Measurements from ENCODE around the gene ACOT7.

GRCh38 chr1:6384962-6385361, 8.6 kb downstream of the ACOT7 start:
- TF ChIP-seq, protein P1, sequence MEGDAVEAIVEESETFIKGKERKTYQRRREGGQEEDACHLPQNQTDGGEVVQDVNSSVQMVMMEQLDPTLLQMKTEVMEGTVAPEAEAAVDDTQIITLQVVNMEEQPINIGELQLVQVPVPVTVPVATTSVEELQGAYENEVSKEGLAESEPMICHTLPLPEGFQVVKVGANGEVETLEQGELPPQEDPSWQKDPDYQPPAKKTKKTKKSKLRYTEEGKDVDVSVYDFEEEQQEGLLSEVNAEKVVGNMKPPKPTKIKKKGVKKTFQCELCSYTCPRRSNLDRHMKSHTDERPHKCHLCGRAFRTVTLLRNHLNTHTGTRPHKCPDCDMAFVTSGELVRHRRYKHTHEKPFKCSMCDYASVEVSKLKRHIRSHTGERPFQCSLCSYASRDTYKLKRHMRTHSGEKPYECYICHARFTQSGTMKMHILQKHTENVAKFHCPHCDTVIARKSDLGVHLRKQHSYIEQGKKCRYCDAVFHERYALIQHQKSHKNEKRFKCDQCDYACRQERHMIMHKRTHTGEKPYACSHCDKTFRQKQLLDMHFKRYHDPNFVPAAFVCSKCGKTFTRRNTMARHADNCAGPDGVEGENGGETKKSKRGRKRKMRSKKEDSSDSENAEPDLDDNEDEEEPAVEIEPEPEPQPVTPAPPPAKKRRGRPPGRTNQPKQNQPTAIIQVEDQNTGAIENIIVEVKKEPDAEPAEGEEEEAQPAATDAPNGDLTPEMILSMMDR (IDR thresholded peaks at IDR 0.05) = no peak
- TF ChIP-seq TCF7L2 (IDR thresholded peaks at IDR 0.05; ENCODE audit: low read depth, low read length) = no peak
- no peak for TF ChIP-seq POLR2AphosphoS5 (IDR thresholded peaks at IDR 0.05; ENCODE audit: low read depth, low read length)
- TF ChIP-seq SIN3A (IDR thresholded peaks at IDR 0.05; ENCODE audit: borderline replicate concordance, insufficient read depth, low read depth, low read length) = no peak
- TF ChIP-seq, protein P2, sequence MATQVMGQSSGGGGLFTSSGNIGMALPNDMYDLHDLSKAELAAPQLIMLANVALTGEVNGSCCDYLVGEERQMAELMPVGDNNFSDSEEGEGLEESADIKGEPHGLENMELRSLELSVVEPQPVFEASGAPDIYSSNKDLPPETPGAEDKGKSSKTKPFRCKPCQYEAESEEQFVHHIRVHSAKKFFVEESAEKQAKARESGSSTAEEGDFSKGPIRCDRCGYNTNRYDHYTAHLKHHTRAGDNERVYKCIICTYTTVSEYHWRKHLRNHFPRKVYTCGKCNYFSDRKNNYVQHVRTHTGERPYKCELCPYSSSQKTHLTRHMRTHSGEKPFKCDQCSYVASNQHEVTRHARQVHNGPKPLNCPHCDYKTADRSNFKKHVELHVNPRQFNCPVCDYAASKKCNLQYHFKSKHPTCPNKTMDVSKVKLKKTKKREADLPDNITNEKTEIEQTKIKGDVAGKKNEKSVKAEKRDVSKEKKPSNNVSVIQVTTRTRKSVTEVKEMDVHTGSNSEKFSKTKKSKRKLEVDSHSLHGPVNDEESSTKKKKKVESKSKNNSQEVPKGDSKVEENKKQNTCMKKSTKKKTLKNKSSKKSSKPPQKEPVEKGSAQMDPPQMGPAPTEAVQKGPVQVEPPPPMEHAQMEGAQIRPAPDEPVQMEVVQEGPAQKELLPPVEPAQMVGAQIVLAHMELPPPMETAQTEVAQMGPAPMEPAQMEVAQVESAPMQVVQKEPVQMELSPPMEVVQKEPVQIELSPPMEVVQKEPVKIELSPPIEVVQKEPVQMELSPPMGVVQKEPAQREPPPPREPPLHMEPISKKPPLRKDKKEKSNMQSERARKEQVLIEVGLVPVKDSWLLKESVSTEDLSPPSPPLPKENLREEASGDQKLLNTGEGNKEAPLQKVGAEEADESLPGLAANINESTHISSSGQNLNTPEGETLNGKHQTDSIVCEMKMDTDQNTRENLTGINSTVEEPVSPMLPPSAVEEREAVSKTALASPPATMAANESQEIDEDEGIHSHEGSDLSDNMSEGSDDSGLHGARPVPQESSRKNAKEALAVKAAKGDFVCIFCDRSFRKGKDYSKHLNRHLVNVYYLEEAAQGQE (IDR thresholded peaks at IDR 0.05; ENCODE audit: insufficient read depth in 1 of 2, low read depth in 2 of 2, low read length in 1 of 2) = no peak

Measured in Panc1 (cell line).